KOPT-K1 (cell line): ENCODE data around the gene RLF.

Experiments
- H3K27ac ChIP-seq: fragments of 200-600 bp; sonication (generic); 2 replicates; pipeline ENCODE4 v1.5.1; 2016; ENCODE audit warnings: antibody characterized with exemption, mild to moderate bottlenecking, low read depth, low read length; ENCODE audit not compliant: poor library complexity, severe bottlenecking
- H3K36me3 ChIP-seq: fragments of 200-600 bp; sonication (generic); 2 replicates; pipeline ENCODE4 v1.5.1; 2017; ENCODE audit warnings: antibody characterized with exemption, mild to moderate bottlenecking, low read length, moderate library complexity; ENCODE audit not compliant: insufficient read depth
- H3K9me3 ChIP-seq: fragments of 200-600 bp; sonication (generic); 2 replicates; pipeline ENCODE4 v1.5.1; 2017; ENCODE audit warnings: antibody characterized with exemption, low read length, mild to moderate bottlenecking; ENCODE audit not compliant: insufficient read depth, poor library complexity, severe bottlenecking

RLF gene

DNA sequence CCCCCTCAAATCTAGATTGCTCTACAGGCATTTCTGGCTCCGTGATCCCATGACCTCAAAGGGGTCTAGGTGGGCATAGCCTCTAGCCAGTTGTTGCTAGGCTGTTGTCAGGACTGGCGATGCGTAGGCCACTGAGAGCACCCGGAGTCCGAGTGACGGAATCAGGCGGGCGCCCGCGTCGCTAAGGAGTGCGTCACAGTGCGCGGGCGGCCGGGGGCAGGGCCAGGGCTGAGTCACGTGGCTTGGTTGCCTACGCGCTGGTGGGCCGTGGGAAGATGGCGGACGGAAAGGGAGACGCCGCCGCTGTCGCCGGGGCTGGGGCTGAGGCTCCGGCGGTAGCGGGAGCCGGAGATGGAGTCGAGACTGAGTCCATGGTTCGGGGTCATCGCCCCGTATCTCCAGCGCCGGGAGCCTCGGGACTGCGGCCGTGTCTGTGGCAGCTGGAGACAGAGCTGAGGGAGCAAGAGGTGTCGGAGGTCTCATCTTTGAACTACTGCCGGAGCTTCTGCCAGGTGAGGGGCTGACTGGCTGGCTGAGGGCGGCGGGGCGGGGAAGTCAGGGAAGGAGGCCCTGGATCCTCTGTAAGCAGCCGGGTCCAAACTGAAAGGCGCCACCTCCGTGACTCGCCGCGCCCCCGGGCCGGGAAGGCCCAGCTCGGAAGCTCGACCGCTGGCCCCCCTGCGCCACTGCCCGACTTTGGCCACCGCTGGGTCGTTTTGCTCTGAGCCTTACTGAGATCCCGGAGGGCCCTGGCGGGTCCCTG lies at the start of gene RLF:
Gene RLF, plus strand, starts transcription at position 263 of the 763 bp plus-strand sequence. Its CDS starts 13 bp downstream, at position 276.
- Histone ChIP-seq H3K9me3 (no peaks in the 10 kb centered on the region), H3K36me3 (no peaks in the 10 kb centered on the region; the same call in 1 of the 2 replicates), H3K27ac (peak within 1 kb of the TSS; percentile 71)

- Histone ChIP-seq H3K36me3 (no peaks in the 10 kb centered on the region), H3K27ac (no peak overlapping the region), H3K9me3 (peaks cover 32% of the 10 kb centered on the region)
Measured at GRCh38 chr1:40114400-40114799, 46.8 kb upstream of the RLF start.

DNA sequence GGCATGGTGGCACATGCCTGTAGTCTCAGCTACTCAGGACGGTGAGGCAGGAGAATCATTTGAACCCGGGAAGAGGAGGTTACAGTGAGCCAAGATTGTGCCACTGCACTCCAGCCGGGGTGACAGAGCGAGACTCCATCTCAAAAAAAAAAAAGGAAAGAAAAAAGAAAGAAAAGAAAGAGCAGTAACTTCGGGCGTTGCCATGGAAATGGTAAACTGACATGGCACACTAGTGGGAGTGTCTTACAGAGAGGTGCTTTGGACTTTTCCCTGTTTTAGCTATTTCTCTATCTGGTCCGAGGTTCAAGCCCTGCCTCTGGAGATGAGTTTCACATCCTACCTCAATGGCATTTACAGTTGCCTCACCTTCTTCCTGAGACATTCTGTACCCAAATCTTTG lies 41.1 kb upstream of the RLF start:
- Histone ChIP-seq H3K27ac (no peak overlapping the region), H3K36me3 (no peaks in the 10 kb centered on the region), H3K9me3 (no peaks in the 10 kb centered on the region)

DNA sequence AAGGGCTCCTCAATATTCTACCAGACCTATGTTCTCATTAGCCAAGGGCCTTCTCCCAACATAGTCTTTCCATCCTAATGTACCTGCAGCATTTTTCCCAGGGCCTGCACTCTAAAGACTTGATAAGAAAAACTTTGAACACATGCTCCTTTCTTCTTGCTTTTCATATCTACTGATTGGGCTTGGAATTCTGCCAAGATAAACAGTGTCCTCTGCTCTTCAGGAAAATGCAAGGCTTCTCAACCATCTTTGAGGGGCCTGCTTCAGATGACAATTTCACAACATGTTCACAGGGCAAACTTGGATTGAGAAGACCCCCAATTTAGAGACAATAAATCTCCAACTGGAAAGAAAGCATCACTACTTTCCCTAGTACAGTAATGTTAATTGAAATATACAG lies 38.3 kb upstream of the RLF start:
- no peaks in the 10 kb centered on the region for H3K9me3 ChIP-seq
- H3K27ac ChIP-seq = no peak overlapping the region
- H3K36me3 ChIP-seq = no peaks in the 10 kb centered on the region

DNA sequence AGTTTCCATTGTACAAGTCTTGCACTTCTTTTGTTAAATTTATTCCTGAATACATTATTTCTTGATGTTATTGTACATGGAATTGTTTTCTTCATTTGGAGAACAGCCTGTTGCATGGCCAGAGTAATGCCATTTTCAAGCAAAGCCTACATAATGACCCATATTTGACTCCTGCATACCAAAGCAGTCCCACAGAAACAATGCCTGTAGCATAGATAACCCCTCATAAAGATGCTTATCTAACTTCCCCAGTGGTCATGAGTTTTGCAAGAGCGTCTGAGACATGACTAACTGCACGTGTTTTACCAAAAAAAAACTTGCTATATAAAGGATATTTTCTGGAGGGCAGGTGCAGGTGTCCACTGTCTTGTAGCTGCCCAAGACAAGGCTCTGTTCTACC lies 30.3 kb upstream of the RLF start:
- no peaks in the 10 kb centered on the region for H3K9me3 ChIP-seq
- H3K36me3 ChIP-seq = no peaks in the 10 kb centered on the region
- no peak overlapping the region for H3K27ac ChIP-seq

DNA sequence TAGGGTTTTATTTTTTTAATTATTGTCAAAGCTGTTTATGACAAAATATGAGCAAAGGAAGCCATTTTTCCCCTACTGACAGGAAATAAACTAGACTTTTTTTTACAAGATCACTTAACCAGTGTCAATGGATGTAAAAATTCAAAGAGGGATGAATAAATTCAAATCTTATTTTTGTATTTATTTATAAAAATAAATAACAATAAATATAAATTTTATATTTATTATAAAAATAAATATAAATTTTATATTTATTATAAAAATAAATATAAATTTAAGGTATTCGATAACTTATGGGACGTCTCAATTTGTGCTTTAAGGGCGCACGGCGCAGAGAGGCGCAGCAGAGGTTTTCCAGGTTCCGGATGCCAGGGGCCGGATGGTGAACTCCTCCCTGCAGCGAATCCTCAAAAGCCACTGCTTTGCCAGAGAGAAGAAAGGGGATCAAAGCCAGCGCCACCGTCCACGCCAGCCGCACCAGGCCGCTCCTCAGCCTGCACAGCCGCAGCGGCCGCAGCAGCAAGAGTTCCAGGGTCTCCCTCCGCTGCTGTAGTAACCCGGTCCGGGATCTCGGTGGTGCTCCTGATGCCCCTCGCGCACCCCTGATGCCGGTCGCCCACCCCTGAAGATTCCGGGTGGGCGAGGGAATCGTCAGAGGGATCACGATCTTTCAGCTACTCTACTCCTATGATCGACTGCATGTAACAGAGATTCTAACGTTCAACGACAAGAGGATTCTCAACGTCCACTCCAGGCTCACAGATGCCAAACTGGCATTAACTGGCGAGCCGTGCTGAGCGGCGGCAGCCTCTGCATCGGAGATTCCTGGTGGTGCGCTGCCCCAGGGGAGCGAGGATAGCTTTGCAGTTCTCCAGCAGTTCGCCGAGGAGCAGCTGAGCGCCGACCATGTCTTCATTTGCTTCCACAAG lies 28.5 kb upstream of the RLF start:
- H3K27ac ChIP-seq = no peak overlapping the region
- no peaks in the 10 kb centered on the region for H3K9me3 ChIP-seq
- no peaks in the 10 kb centered on the region for H3K36me3 ChIP-seq

- no peaks in the 10 kb centered on the region for H3K9me3 ChIP-seq
- H3K36me3 ChIP-seq = no peaks in the 10 kb centered on the region
- H3K27ac ChIP-seq = no peak overlapping the region
Measured at GRCh38 chr1:40133312-40133665, 27.9 kb upstream of the RLF start.

DNA sequence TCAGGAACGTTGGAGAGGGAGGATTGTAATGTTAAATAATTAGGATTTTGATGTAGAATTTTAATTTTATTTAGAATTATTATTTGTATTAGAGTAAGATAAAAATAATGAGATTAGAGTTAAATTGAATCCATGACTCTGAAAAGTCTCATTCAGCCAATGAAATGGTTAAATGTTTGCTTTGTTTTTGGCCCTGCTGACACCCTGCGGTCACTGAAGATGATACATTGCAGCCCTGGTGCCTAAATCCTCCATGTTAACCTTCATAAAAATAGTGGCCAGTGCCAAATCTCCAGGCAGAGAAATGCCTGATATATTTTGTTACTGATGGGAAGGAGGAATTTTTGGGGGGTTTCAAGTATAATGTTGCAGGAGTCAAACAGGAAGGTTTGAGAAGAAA lies 27.3 kb upstream of the RLF start:
- H3K9me3 ChIP-seq = no peaks in the 10 kb centered on the region
- H3K36me3 ChIP-seq = no peaks in the 10 kb centered on the region
- H3K27ac ChIP-seq = no peak overlapping the region

GRCh38 chr1:40140211-40140973 lies 20.8 kb upstream of the RLF start:
- H3K36me3 ChIP-seq = no peaks in the 10 kb centered on the region
- no peak overlapping the region for H3K27ac ChIP-seq
- H3K9me3 ChIP-seq = no peaks in the 10 kb centered on the region

DNA sequence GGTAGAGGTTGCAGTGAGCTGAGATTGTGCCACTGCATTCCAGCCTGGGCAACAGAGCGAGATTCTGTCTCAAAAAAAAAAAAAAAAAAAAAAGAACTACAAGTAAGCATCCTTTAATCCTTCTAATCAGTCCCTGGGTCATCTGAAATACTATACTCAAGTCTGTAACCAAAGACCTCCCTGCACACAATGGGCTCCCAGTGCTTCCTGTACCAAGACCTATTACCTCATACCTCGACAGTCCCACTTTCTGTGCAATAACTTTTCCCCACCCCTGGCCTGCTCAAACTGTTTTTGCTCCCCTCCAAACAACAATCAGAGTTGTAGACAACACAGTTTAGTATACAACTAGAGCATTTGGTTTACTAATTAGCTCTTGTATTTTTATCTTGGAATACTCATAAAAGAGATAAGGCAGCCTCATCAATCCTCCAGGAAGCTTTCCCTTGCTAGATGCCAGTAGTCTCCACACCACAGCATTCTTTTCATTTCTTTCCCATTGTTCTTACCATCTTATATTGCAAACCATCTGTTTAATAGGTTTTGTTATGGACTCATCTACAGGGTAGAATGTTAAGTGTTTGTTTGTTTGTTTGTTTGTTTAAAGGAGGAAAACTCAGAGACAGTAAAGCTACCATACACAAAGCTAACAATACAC lies 19.2 kb upstream of the RLF start:
- Histone ChIP-seq H3K36me3 (no peaks in the 10 kb centered on the region), H3K27ac (no peak overlapping the region), H3K9me3 (no peaks in the 10 kb centered on the region)

DNA sequence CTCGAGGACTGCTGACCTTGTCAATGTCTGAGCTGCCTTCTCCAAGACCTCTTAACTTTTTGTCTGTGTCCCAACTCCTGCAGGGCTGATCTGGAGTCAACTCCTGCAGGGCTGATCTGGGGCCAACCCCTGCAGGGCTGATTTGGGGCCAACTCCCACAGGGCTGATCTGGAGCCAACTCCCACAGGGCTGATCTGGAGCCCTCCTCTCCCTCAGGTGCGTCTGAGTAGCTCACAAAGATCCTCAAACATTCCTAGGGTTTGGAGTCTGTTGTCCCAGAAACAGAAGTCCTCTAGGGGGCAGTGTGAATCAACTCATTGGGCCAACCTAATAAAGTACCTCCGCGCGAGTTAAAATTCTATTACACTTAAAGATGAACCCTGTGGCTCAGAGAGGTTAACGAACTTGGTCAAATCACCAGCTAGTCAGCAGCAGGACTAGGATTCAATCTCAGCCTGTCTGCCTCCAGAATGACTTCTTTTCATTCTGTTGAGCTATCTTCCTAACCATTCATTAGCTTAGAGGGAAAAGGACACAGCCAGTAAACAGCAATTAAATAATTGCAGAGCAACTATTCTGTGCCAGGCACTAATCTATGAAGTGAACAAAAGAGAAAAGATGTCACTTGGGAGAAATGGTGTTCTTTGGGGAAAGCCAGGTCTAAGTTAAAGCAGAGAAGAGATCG lies 17.2 kb upstream of the RLF start:
- no peak overlapping the region for H3K27ac ChIP-seq
- no peaks in the 10 kb centered on the region for H3K9me3 ChIP-seq
- no peaks in the 10 kb centered on the region for H3K36me3 ChIP-seq

DNA sequence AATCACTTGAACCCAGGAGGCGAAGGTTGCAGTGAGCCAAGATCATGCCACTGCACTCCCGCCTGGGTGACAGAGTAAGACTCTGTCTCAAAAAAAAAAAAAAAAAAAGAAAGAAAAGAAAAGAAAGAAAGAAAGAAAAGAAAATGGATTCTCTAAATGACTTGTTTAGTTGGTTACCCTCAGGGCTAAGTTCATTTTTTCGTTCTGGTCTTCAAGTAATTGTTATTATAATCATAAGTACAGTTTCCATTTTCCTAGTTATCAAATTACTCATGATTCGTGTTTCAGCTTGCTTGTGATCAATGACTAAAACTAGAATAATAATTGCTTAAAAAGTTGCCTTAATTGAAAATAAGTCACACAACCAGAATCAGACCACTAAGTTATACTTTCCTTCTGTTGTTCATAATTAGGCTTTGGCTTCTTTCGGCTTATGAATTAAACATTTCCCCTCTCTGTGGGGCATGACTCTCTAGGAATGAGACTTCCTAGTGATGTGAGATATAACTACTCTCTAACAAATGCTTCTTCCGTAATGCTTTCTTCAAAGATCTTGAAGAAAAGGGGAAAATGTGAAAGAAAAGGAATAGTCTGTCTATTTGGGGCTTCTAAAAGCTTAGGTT lies 9.6 kb upstream of the RLF start:
- Histone ChIP-seq H3K9me3 (no peaks in the 10 kb centered on the region), H3K27ac (no peak overlapping the region), H3K36me3 (no peaks in the 10 kb centered on the region)

DNA sequence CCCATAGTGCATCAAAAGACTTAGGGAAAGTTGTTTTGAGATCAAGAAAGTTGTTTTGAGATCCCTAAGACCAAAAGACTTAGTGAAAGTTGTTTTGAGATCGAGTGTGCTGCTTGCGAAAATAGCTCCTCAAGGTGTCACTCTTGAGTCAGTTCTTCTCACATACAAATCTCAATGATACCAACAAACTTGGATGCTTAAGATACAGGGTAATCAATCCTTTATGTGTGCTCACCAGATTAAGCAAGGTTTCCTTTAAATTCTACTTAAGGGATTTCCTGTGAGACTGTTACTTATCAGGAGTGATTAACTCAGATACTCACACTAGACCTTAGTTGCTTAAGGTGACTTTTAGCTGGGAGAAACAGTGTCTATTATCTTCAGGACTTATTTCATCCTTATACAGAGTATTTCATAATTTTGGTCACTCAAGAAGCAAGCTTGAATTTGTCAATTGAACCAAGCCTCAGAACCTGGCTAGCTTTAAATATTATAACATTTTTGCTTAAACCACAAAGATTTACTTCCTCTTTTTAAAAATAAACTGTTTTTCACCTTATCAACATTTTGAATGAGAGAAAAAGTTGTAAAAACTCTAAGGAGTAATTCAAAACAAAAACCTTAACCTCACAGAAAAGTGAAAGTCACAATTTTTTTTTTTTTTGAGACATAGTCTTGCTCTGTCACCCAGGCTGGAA lies 8.0 kb upstream of the RLF start:
- Histone ChIP-seq H3K9me3 (no peaks in the 10 kb centered on the region), H3K27ac (no peak overlapping the region)

More for the DNA sequence above, 8.0 kb upstream of the RLF start:
- H3K36me3 ChIP-seq = no peaks in the 10 kb centered on the region
